ENCODE measurements around the gene LILRA1.
"Not testable (repeated sequence)": the region's sequence is repeated elsewhere in the genome, so short reads cannot be mapped to it uniquely, and the experiment has no call there.

Gene LILRA1

DNA sequence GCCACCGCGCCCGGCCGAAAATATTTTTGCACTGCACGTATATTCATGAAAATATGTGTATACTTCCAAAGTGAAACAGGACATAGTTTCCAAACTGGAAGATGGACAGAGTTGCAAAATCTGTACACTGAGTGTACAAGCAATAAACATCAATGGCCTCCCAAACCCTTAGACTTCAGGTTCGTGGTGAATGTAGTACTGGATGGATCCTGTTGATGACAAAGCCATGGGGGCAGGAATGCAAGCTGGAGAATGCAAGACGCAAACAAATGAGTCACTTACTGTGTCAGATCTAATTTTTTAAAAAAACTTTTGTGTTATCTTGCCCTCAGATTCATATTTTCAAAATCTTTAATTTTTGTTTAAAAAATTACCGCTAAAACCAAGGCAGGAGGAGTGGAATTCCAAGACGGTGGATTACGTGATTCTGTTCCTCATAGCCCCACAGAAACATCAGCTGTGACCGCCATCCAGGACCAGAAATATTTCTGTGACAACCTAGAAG is 32.5 kb upstream of the LILRA1 start:
- Histone ChIP-seq H3K4me3 (ENCODE audit: low read length) (no peak overlapping the region), H3K4me2 (ENCODE audit: low read length) (no peak overlapping the region), H3F3A (ENCODE audit: control insufficient read depth, insufficient read depth) (no peaks in the 10 kb centered on the region), H3K9me3 (ENCODE audit: control insufficient read depth, insufficient read depth, low read length) (no peaks in the 10 kb centered on the region), H3K9me2 (replicated peaks; ENCODE audit: control insufficient read depth, low read length) (no peaks in the 10 kb centered on the region), H3K27ac (ENCODE audit: low read depth, low read length) (no peak overlapping the region), H3K36me3 (ENCODE audit: control insufficient read depth, low read length) (no peaks in the 10 kb centered on the region), H3K4me1 (ENCODE audit: control insufficient read depth, low read length) (peaks cover 2% of the 10 kb centered on the region), H3K27me3 (ENCODE audit: control insufficient read depth, low read length) (peaks cover 28% of the 10 kb centered on the region), H3K79me2 (ENCODE audit: control insufficient read depth, low read length) (no peaks in the 10 kb centered on the region), H4K20me1 (ENCODE audit: control insufficient read depth, insufficient read depth, low read depth, low read length) (no peaks in the 10 kb centered on the region)
- no peak for TF ChIP-seq CTCF (IDR thresholded peaks at IDR 0.05; ENCODE audit: low read depth, low read length, poor library complexity, severe bottlenecking)
- TF ChIP-seq EZH2phosphoT487 (IDR thresholded peaks at IDR 0.05; ENCODE audit: borderline replicate concordance, low read length) = no peak

DNA sequence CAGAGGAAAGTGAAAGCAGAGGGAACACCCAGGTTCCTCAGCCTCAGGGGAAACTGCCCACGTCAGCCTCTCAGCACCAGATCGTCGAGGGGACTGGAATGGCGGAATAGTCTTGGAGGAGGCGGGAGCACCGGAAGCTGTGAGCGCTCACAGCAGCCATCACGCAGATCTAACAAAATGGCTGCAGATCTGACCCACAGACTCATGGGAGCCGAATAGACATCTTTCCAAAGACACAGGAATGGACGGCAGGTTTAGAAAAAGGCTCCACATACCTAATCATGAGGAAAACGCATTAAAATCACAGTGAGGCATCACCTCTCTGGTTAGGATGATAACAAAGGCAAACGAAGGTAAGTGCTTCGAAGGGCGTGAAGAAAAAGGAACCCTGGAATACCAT is 31.6 kb upstream of the LILRA1 start:
- TF ChIP-seq CTCF (IDR thresholded peaks at IDR 0.05; ENCODE audit: low read depth, low read length, poor library complexity, severe bottlenecking) = no peak
- no peak for TF ChIP-seq EZH2phosphoT487 (IDR thresholded peaks at IDR 0.05; ENCODE audit: borderline replicate concordance, low read length)
- Histone ChIP-seq H3K79me2 (ENCODE audit: control insufficient read depth, low read length) (no peaks in the 10 kb centered on the region), H3K36me3 (ENCODE audit: control insufficient read depth, low read length) (no peaks in the 10 kb centered on the region), H3K9me2 (replicated peaks; ENCODE audit: control insufficient read depth, low read length) (no peaks in the 10 kb centered on the region), H3K27ac (ENCODE audit: low read depth, low read length) (no peak overlapping the region), H3K4me2 (ENCODE audit: low read length) (no peak overlapping the region), H3K27me3 (ENCODE audit: control insufficient read depth, low read length) (peaks cover 30% of the 10 kb centered on the region), H3K4me3 (ENCODE audit: low read length) (no peak overlapping the region), H4K20me1 (ENCODE audit: control insufficient read depth, insufficient read depth, low read depth, low read length) (no peaks in the 10 kb centered on the region), H3K9me3 (ENCODE audit: control insufficient read depth, insufficient read depth, low read length) (no peaks in the 10 kb centered on the region), H3K4me1 (ENCODE audit: control insufficient read depth, low read length) (peaks cover 11% of the 10 kb centered on the region), H3F3A (ENCODE audit: control insufficient read depth, insufficient read depth) (no peaks in the 10 kb centered on the region)

GRCh38 chr19:54563206-54563605 is 30.2 kb upstream of the LILRA1 start:
- not testable (repeated sequence) for H3K79me2 ChIP-seq (ENCODE audit: control insufficient read depth, low read length); H3K4me2 ChIP-seq (ENCODE audit: low read length)

GRCh38 chr19:54570316-54570715 is 23.1 kb upstream of the LILRA1 start:
- peaks cover 63% of the 10 kb centered on the region for H3K4me1 ChIP-seq (ENCODE audit: control insufficient read depth, low read length)
- no peak overlapping the region for H3K27ac ChIP-seq (ENCODE audit: low read depth, low read length)
- no peaks in the 10 kb centered on the region for H3K79me2 ChIP-seq (ENCODE audit: control insufficient read depth, low read length)
- H3K27me3 ChIP-seq (ENCODE audit: control insufficient read depth, low read length) = peaks cover 13% of the 10 kb centered on the region; the same call in 1 of the 2 replicates
- H3K9me2 ChIP-seq (replicated peaks; ENCODE audit: control insufficient read depth, low read length) = no peaks in the 10 kb centered on the region
- no peaks in the 10 kb centered on the region for H3K9me3 ChIP-seq (ENCODE audit: control insufficient read depth, insufficient read depth, low read length)
- H3K36me3 ChIP-seq (ENCODE audit: control insufficient read depth, low read length) = no peaks in the 10 kb centered on the region
- H3K4me2 ChIP-seq (ENCODE audit: low read length) = no peak overlapping the region
- TF ChIP-seq EZH2phosphoT487 (IDR thresholded peaks at IDR 0.05; ENCODE audit: borderline replicate concordance, low read length) (no peak), CTCF (IDR thresholded peaks at IDR 0.05; ENCODE audit: low read depth, low read length, poor library complexity, severe bottlenecking) (no peak)
- no peaks in the 10 kb centered on the region for H4K20me1 ChIP-seq (ENCODE audit: control insufficient read depth, insufficient read depth, low read depth, low read length)
- 0 out of 2 replicates have a peak, but pooled peaks cover 3% of the 10 kb centered on the region for H3F3A ChIP-seq (ENCODE audit: control insufficient read depth, insufficient read depth)
- no peak overlapping the region for H3K4me3 ChIP-seq (ENCODE audit: low read length)

More at GRCh38 chr19:54563206-54563605, 30.2 kb upstream of the LILRA1 start:
- H3K4me3 ChIP-seq (ENCODE audit: low read length); H4K20me1 ChIP-seq (ENCODE audit: control insufficient read depth, insufficient read depth, low read depth, low read length); H3K27ac ChIP-seq (ENCODE audit: low read depth, low read length); H3F3A ChIP-seq (ENCODE audit: control insufficient read depth, insufficient read depth); H3K36me3 ChIP-seq (ENCODE audit: control insufficient read depth, low read length); H3K9me2 ChIP-seq (replicated peaks; ENCODE audit: control insufficient read depth, low read length); H3K9me3 ChIP-seq (ENCODE audit: control insufficient read depth, insufficient read depth, low read length): not testable (repeated sequence)
- H3K27me3 ChIP-seq (ENCODE audit: control insufficient read depth, low read length) = peaks cover 27% of the 10 kb centered on the region
- peaks cover 25% of the 10 kb centered on the region for H3K4me1 ChIP-seq (ENCODE audit: control insufficient read depth, low read length)

GRCh38 chr19:54571715-54572615 is 21.5 kb upstream of the LILRA1 start:
- H3K27ac ChIP-seq (ENCODE audit: low read depth, low read length) = peak overlapping the region; percentile 65
- H3K4me1 ChIP-seq (ENCODE audit: control insufficient read depth, low read length) = peaks cover 50% of the 10 kb centered on the region
- not testable (repeated sequence) for H3K36me3 ChIP-seq (ENCODE audit: control insufficient read depth, low read length); H3F3A ChIP-seq (ENCODE audit: control insufficient read depth, insufficient read depth); H4K20me1 ChIP-seq (ENCODE audit: control insufficient read depth, insufficient read depth, low read depth, low read length); H3K79me2 ChIP-seq (ENCODE audit: control insufficient read depth, low read length); H3K9me2 ChIP-seq (replicated peaks; ENCODE audit: control insufficient read depth, low read length); H3K27me3 ChIP-seq (ENCODE audit: control insufficient read depth, low read length); H3K9me3 ChIP-seq (ENCODE audit: control insufficient read depth, insufficient read depth, low read length)
- peak overlapping the region; percentile 91 for H3K4me2 ChIP-seq (ENCODE audit: low read length)
- peak overlapping the region; percentile 76 for H3K4me3 ChIP-seq (ENCODE audit: low read length)

Data from DOHH2 (cell line).